GM19452 (cell line): ENCODE results near the gene ST8SIA5.
"Not testable (repeated sequence)": the region's sequence is repeated elsewhere in the genome, so short reads cannot be mapped to it uniquely, and the experiment has no call there.

Source experiments
- ATAC-seq: cut with Tn5 transposase; IDR thresholded peaks from one replicate; pipeline ENCODE4 v1.9.1; 2021; ENCODE audit not compliant: unreplicated experiment

ST8SIA5 gene, protein sequence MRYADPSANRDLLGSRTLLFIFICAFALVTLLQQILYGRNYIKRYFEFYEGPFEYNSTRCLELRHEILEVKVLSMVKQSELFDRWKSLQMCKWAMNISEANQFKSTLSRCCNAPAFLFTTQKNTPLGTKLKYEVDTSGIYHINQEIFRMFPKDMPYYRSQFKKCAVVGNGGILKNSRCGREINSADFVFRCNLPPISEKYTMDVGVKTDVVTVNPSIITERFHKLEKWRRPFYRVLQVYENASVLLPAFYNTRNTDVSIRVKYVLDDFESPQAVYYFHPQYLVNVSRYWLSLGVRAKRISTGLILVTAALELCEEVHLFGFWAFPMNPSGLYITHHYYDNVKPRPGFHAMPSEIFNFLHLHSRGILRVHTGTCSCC

DNA sequence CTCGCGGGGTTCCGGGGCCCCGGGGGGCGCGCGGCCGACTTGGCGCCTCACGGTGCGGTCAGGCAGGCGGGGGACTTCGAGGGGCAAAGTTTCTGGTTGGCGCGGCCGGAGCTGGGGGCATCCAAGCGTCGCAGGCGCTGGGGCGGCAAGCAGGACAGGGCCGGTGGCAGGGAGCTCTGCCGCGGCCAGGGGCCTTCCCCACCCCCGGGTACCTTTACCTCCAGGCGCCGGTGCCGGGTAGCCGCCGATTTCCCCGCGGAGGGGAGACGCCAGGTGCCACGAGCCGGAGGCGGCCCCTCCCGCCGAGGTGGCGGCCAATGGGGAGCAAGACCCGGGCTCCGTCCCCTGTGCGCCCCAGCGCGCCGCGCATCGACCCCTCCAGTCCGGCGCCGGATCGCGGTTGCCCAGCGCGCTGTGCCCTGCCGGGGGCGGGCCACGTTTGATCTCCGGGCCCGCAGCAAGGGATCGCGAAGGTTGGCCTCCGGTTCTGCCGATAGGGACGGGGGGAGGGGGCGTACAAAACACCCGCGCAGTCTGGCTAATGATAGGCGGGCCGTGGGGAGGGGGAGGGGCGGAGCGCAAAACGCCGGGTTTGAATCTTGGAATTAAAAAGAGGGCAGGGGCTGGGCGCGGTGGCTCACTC is at the start of gene ST8SIA5:
TSS of gene ST8SIA5 (minus strand) at position 495 of the 643 bp plus-strand sequence. CDS start 545 bp downstream, outside the sequence.
- ATAC-seq, result no peak

DNA sequence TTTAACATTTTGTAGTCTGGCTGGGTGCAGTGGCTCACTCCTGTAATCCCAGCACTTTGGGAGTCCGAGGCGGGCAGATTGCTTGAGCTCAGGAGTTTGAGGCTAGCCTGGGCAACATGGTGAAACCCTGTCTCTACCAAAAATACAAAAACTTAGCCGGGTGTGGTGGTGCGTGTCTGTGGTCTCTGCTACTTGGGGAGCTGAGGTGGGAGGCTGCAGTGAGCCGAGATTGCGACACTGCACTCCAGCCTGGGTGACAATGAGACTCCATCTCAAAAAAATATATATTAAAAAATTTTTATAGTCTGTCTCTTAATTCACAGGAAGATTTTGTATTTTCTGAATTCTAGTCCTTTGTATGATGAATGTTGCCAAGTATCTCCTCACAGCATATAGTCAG is 39.1 kb upstream of the ST8SIA5 start:
- not testable (repeated sequence) for ATAC-seq

DNA sequence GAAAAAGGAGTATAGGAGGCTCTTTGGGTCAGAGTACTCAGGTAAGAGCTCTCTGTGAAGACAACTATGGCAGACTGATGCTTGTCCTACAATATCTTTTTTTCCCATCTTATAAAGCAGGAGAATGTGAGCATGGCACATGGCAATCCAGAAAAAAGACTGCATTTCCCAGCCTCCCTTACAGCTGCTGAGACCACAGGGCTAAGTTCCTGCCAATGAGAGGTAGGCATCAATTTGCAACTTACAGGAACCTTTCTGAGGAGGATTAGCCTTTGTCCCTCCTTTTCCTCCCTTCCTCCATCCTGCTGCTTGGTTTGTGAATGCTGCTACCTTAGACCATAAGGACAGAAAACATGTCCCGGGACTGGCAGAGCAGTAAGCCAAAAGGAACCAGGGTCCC is 37.8 kb upstream of the ST8SIA5 start:
- no peak for ATAC-seq

DNA sequence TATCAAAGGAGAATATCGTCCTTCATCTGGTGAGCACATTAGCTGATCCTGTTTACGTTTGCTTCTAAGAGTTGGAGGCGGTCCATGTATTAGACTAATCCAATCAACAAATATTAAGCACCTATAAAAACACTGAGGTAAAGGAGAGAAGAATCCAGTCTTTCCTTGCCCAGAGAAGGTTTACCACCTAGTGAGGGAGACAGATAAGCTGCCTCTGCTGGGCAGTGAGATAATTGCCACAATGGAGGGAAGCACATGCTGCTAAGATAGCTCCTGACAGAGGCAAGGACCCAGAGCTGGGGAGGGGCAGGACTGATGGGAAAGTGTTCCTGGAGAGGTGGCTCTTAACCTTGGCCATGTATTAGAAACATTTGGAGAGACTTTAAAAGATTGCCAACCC is 36.7 kb upstream of the ST8SIA5 start:
- no peak for ATAC-seq

DNA sequence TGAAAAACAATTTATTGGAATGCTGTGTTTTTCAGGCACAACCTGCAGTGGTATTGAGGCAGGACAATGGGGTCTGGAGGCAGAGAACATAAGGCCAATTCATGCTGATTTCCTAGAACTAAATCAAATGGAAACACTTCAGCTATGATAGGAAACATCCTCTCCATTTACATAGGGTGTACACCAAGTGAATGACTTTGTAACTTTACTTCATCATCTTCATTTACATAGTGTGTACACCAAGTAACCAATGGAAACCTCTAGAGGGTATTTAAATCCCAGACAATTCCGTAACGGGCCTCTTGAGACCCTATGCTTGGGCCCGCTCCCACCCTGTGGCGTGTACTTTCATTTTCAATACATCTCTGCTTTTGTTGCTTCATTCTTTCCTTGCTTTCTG is 32.2 kb upstream of the ST8SIA5 start:
- no peak for ATAC-seq

DNA sequence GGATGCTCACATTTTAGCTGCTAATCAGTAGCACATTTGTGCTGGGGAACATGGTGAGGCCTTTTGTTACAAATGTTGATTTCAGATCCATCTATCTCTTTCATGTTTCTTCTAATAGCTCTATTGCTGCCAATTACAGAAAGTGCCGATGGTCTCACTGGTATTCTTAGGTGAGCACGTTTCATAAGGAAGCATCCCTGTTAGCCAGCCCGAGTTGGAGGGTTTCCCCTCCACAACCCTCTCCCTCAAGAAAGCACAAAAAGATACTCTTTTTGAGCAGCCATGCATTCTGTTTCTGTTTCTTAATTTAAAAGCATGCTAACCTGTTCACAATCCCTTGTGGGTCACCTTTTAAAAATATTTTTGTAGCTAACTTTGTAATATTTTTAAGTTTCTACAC is 30.8 kb upstream of the ST8SIA5 start:
- ATAC-seq, result no peak

DNA sequence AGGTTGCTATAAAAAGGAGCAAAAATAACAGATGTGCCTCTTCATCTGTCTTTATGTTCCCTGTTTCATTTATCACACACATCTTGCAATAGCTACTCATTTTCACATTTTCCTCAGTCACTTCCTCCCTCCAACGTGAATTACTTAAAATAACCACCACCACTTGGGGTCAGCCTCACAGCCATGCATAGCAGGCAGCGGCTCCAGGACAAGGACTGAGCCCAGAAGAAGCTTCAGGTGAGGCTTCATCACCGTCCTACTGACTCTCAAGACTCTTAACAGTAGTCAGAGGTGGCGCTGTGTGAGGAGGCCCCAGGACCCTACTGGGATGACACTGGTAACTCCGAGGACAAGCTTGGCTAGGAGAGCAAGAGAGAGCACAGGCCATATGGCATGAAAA is 15.5 kb upstream of the ST8SIA5 start:
- no peak for ATAC-seq

DNA sequence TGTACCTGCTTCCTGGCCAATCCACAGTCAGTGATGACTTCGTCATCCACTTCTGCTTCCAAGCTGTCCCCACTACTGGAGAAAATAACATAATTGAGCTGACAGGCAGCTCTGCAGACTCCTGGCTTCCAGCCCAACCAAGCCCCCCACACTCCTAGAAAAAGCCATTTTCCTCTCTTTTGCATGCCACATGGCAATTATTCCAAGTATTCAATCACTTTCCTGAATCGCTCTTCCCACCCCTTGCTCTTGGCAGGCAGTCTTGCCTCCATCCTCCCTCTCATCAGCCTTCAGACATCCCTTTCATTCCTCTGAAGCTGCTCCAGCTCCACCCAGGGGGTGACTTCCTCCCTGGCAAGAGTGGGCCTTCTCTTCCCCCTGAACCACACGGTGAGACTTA is 14.3 kb upstream of the ST8SIA5 start:
- no peak for ATAC-seq

DNA sequence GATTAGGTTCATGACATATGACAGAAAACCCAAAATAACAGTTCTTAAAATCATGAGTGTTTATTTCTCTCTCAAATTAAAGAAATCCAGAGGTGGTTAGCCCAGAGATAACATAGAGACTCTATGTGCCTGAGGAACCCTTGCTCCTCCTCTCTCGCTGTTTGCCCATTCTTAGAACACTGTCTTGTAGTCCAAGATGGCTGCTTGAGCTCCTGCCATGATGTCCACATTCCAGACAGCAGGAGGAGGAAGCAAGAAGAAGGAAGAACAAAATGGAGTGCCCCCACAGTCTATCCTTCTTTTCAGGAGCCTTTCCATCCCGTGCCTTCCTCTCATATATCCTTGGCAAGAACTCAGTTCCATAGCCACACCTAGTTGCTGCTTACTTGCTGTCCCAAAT is 13.9 kb upstream of the ST8SIA5 start:
- ATAC-seq, result no peak

DNA sequence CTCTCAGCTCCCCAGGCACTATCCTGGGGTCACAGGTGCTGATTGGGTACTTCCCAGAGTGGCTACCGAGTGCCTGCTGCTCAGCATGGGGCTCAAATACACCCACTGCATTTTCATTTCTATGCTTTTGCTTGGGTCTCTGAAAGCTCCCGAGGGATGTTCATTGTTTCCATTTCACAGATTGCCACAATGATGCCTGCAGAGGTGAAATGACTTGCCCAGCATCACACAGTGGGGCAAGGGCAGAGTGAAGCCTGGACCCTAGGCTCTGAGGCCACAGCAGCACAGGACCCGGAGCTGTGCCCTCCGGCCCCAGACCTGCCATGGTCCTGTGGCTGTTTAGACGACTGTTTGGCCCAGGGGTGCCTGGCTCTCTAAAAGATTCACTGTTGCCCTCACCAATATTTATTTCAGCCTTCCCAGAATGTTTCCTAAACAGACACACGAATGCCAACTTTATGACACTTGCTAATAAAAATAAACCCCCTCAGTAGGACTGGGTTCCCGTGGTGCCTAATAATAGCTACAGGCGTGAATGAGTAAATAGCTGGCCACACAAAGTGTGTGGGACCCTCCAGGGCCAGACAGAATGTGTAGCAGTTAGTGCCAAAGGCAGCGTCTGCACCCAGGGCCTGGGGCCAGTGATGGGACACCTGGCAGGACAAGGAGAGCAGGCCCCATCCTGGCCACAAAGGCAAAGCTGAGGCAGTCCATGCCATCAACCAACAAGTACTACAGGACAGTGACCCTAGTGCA is 11.5 kb upstream of the ST8SIA5 start:
- no peak for ATAC-seq

DNA sequence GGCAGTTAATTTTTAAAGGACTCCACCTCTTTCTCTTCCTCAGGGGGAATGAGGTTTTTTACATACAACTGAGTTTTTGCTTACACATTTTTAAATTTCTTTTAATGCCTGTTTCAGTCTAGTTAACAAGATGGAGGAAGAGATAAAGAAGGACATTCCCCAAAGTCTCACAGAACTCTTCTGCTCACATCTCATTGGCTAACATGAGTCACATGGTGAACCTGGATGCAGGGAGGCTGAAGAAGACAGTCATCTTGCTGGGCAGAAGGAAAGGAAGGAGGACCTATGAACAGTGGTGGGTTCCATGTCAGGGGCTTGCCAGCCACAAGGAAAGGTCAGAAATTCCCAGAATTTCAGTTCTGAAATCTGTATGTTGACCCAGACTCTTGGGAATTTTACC is 10.4 kb upstream of the ST8SIA5 start:
- no peak for ATAC-seq

DNA sequence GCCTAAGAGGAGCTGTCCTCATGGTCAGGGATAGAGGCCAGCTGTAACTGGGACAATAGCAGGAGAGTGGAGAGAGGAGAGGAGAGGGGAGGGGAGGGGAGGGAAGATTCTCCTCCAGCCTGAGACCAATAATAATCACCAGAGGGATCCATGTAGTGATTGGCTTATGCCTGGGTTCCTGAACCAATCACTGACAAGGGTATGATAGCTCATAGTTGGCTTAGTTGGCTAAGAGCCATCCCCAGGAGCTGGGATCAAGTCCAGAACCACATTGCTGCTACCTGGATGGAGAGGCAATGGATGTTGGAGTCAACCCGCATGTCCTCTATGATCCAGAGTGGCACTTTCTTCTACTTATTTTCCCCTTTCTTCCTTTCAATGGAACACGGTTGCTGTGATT is 7.7 kb upstream of the ST8SIA5 start:
- no peak for ATAC-seq

DNA sequence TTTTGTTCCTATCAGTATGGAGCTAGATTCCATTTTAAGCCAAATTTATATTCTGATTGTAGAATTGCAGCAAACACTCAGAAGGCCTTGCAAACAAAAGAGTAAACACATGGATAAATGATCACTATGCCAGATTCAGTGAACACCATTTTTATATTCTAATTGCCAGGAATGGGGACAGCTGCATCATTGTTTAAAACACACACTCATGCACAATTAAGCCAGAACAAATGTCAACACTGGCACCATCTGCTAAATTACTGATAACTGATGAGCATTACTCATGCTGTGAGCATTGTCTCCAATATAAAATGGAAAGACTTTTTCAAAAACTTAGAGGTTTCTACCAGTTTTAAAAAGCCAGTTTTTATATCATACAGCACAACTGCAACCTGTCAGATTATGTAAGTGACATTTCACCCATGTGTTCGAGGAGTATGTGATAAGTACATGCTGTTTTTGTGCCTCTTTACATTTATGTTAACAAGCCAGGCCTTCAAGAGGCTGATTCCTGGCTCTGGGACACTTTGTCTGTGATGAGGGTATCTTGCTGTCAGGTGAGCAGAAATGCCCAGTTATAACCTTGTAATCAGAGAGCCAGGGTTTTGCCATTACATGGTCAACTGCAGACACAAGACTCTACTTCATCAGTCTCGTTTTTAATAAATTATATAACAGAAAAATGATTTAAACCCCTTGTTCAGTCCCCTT is 4.4 kb upstream of the ST8SIA5 start:
- ATAC-seq, result no peak

DNA sequence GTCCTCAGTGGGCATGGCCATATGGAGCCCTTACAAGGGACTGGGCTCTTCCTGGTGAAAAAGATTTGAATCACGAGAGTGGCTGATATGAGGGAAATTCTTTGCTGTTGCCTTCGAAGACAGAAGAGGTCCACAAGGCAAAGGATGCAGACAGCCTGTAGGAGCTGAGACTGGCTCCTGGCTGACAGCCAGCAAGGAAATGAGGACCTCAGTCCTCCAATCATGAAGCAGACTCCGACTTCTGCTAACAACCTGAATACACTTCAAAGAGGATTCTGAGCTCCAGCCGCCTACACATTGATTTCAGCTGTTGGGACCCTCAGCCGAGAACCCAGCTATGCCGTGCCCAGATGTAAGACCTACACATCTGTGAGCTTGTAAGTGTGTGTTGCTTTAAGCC is 3.0 kb upstream of the ST8SIA5 start:
- no peak for ATAC-seq

DNA sequence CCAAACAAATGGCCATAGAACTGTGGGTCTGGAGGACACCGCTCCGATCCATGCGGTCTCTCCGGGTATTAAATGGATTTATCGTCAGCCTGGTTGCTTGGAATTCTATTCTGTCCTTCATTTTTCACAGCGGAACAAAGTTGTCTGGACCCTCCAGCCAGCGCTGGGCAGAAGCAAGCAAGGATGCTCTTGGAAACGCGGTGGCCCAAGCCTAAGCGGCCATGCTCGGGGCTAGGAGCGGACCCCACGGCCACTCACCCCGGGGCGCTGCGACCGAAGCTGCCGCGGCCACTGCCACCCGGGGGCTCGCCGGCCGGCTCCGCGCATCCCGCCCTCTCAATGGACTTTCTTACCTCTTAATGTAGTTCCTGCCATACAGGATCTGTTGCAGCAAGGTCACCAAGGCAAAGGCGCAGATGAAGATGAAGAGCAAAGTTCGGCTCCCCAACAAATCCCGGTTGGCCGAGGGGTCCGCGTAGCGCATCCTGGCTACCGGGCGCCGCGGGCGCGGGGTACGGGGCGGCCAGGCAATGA is 761 bp downstream of the ST8SIA5 start:
- ATAC-seq, result no peak

DNA sequence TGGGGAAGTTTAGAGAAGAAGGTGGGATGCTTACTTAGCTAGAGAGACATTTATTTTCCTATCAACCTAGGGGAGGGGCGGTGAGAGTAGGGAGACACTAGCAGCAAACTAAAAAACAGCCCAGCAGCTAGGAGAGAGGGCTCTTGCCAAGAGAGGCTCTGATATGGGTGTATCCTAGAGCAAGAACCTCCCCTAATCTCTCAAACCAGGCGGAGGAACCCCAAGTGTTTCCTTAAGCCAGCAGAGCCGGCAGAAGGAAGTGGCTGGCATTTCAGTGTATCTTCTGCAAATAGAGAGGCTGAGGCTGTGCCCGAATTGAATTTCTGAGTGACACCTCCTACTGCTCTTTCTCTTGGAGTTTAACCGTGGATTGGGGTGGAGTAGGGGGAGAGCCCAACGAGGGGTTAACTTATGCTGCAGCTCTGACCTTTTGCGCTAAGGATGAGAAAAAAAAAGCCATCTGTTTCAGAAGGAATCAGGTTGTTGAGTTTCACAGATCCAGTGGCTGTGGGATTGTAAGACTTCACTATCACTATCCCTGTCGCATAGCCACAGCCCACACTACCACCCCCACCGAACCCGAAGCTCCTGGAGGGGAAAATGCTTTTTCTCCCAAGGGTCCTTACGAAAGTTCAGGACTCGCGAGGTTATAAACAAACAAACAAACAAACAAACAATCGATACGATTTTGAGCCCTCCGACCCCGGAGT is 1.4 kb downstream of the ST8SIA5 start:
- ATAC-seq, result no peak

DNA sequence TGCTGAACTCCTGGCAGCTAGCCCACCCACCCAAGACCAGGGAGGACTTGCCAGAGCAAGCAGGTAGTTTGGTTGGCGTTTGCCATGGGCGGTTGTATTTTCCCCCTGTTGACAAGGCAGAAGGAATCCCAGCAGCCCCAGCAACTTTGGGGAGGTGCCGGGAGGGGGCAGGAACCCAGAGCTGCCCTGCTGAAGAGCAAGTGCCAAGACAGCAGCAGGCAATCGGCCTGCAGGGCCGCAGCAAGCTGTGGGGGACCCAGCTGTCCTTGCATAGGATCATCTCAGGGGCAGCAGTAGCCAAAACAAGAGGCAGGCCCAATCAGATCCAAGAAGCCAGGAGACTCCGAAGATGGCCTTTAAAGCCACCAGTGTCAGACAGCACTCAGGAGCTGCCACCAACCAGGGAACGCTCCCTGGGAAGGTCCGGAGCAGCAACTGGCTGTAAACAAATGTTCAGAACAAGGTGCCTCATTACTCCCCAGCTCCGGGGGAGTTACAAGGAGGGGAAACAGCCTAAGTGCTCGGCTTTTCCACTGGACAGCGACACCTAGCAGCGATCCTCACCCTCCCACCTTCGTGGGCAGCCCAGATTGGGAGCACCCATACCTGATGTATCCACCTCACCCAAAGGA is 2.1 kb downstream of the ST8SIA5 start:
- ATAC-seq, result no peak

DNA sequence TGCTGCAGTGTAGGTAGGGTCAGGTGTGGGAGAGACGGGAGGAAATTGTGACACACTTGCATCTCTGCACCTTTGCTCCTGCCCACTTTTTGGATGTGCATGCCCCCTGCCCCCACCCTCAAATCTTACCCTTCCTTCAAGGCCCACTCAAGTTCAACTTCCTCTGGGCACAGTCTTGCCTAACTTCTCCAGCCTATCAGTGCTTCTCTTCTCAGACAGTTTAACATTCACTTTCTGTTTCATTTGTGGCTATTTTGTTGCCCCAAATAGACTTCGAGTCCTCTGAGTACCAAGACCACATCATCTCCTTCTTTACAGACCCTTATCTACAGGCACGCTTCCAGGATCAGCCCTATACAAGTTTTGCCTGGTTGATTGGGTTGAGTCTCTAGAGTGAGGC is 2.7 kb downstream of the ST8SIA5 start:
- peak; percentile 65 for ATAC-seq

DNA sequence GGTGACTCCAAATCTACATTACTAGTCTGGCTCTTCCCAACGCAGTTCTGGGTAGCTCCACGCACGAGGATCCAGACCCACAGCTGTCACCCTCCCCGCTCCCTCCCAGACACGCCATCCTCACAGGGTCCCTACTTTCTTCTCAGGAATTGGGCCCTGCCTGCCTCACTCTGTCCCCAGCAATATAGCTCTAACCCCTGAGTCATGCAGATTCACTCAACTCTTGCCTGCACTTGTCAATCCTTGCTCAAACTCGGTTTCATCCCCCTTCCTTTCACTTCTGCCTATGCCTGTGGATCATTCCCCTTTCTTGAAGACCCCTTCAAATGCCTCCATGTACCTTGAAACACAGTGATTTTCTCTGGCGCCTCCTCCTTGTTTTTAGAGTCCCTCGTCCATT is 5.0 kb downstream of the ST8SIA5 start:
- ATAC-seq, result no peak

DNA sequence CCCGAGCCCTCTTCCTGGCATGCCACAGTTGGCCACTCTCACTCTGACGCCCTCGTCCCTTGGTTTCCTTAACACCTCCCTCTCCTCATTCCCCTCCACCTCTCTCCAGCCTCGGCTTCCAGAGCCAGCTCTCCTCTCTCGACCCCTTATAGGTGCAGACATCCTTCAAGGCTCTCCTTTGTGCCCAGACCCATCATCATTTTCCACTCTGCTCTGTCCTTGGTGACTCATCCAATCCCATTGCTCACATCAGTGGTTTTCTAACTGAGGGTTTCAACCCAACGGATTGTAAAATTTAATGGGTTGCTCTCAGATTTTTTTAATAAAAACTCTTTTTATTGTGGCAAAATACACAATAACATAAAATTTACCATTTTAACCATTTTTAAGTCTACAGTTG is 6.2 kb downstream of the ST8SIA5 start:
- no peak for ATAC-seq
